ENCODE data around the gene TRPC4AP.

DNA sequence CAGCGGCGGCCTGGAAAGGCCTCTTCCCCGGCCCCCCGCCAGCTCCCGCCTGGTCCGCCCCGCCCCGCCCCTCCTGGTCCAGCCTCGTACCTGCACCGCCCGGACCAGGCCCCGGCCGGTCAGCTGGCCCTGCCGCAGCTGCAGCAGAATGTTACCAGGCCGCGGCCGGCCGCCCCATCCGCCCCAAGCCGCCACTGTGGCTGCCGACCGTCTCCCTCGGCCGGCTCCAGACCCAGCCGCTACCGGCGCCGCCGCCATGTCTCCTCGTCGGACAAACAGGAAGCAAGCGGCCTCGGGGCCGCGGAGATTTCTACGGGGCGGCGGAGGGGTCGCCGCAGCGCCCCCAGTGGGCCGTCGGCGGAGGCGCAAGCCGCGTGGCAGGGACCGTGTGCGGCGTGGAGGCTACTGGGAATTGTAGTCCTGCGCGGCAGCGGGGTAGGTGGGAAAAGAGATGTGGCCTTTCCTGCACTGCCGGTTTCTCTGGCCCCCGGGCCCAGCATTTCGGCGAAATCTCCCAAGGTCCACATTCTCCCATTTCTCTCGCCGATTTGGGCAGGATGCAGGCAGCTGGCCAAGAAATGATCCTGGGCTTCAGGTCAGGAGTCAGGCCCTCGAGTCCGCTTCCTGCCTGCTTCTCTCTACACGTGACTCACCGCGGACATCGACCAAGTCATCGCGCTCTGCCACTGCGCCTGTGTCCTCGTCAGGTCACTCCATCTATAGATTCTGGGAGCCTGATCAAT, at the start of gene TRPC4AP:
- TF ChIP-seq, protein P1, sequence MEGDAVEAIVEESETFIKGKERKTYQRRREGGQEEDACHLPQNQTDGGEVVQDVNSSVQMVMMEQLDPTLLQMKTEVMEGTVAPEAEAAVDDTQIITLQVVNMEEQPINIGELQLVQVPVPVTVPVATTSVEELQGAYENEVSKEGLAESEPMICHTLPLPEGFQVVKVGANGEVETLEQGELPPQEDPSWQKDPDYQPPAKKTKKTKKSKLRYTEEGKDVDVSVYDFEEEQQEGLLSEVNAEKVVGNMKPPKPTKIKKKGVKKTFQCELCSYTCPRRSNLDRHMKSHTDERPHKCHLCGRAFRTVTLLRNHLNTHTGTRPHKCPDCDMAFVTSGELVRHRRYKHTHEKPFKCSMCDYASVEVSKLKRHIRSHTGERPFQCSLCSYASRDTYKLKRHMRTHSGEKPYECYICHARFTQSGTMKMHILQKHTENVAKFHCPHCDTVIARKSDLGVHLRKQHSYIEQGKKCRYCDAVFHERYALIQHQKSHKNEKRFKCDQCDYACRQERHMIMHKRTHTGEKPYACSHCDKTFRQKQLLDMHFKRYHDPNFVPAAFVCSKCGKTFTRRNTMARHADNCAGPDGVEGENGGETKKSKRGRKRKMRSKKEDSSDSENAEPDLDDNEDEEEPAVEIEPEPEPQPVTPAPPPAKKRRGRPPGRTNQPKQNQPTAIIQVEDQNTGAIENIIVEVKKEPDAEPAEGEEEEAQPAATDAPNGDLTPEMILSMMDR (IDR thresholded peaks at IDR 0.05), result peak; percentile 97 to 99 (median 98)
- peak; percentile 90 for TF ChIP-seq POLR2AphosphoS5 (IDR thresholded peaks at IDR 0.05)

Measured in prostate gland (tissue), 2 donors.